HG03575 (cell line): ENCODE measurements around the gene EIF3K.

Experiments used
- ATAC-seq: cut with Tn5 transposase; IDR thresholded peaks from one replicate; pipeline ENCODE4 v1.9.1; 2021; ENCODE audit not compliant: unreplicated experiment, insufficient number of reproducible peaks, low FRiP score; ENCODE audit errors: extremely low read depth

Gene EIF3K

DNA sequence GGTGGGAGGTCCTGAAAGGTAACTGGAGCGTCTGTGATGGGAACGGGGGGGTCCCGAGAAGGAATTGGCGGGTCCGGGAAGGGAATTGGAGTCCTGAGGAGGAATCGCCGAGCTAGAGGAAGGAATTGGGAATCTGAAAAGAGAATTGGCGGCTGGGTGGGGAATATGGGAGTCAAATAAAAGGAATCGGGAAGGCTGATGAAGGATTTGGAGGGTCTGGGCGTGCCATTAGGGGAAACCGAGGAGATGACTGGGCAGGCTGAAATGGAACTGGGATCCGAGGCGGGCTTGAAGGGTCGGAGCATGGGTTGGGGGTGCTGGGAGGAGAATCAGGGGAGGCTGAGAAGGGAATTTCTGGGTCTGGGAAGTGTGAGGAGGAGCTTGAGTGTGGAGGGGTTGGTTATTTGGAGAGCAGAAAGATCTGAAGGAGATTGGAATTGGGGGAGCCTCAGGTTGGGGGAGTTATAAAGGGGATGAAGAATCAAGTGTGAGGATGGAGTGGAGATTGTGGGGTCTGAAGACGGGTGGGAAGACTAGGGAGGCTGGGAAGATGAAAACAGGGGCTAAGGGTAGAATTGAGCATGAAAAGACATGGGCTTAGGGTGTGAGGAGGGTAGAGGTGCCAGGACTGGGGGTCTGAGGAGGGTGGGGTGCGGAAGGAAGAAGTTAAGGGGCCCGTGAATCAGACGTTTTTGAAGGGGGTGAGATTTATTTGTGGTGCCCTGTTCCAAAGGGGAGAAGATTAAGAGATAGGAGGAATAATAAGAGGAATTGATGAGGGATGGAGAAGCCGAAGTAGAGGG, 29.2 kb downstream of the EIF3K start:
- no peak for ATAC-seq

DNA sequence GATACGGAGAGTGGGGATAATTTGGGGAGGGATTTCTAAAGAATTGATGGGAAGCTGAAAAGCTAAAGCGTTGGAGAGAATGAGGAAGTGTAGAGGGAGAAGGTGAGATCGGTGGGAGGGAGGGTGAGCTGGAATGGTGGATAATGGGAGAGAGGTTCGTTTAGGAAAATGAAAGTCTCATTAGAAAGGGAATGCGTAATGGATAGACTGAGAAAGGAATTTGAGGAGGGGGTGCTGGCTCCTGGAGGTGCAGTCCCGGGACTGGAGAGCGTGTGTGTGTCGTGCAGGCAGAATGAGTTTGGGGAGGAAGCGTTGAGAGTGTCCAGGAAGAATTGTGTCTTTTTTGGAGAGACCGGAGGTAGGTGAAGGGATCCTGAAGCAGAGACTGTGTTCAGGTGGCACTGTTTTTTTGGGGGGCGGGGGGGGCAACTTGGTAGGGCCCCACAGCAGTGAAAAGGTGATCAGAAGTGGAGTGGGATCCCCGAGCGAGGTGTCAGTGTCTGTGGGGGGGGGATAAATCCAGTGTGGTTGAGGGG, 29.8 kb downstream of the EIF3K start:
- no peak for ATAC-seq

DNA sequence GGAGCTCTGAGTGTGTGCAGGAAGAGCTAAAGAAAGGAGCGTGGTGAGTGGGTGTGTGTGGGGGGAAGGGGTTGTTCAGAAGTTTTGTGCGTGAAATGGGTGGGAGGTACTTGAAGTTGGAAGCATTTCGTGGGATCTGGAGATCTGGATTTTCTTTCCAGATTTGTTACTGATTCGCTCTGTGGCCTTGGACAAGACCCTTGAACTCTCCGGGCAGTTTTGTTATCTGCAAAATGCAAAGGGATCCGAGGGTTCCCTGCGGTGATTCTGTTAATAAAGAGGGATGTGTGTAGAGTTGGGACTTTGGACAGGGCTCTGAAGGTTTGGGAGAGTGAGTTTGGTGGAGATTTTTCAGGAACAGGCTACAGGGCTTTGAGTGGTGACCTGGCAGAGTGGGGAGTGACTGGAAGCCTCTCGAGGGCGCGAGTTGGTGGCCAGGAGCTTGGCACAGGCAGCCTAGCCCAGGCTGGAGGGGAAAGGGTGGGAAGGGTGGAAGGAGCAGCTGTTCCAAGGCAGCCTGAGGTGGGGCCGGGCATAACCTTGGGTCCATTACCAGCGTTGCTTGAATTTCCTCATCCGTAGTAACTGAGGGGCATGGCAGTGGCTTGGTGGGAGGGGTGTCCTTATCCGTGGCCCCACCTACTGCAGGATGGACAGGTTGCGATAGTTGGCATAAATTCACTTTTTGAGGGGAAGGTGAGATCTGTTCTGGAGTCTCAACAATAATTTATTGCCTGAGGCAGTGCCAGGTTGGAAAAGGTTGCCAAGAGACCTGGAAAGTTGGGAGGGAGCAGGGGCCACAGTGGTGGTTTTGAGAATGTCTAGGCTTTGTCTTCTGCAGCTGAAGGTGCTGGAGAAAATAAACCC, 30.6 kb downstream of the EIF3K start:
- ATAC-seq, result no peak

DNA sequence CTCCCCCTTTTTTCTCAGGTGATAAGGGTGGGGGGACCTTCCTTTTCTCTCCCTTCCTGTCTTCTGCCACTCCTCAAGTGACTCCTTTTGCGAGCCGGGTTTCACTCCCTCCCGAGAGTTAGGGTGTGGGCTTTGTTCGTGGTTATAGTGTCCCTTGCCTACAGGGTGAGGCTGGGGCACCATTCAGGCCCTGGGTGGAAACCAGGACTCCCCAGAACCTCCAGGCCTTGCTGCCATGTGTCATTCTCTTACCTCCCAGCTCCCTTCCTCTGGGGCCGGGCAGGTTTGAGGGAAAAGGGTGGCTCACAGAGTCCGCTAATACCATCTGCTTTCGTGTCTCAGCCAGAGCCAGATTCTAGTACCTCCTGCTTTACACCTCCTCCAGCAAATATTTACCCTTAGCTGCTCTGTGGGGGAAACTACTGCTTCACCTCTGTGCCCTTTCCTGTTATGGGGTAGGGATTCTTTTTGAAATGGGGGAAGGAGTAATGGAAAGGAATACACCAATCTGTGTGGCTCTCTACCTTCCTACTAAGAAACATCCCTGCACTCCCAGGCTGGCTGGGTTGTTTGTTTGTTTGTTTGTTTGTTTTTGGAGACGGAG, 31.3 kb downstream of the EIF3K start:
- no peak for ATAC-seq

DNA sequence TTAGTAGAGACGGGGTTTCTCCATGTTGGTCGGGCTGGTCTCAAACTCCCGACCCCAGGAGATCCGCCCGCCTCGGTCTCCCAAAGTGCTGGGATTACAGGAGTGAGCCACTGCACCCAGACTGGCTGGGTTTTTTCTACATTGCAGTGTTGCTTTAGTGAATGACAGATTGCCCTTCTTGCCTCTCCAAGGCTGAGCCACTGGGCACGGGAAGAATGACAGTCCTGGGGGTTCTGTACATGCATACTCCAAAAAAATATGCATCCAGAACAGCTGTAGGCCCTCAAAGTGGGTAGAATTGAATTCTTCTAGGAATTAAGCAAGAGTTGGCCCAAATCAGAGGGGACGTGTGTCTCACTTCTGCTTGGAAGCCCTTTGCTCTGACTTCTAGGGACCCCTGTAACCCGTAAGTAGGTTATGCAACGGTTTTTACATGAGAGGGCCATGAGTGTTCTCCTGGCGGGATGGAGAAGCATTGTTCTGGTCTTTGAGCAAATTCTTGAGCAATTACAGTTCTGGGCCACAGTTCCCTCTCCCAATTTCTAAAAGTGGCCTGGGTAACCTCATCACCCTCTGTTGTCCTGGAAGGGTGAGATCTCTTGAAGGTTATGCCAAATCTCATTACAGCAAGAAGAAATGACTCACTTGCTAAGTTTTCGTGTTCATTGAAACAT, 32.1 kb downstream of the EIF3K start:
- no peak for ATAC-seq

DNA sequence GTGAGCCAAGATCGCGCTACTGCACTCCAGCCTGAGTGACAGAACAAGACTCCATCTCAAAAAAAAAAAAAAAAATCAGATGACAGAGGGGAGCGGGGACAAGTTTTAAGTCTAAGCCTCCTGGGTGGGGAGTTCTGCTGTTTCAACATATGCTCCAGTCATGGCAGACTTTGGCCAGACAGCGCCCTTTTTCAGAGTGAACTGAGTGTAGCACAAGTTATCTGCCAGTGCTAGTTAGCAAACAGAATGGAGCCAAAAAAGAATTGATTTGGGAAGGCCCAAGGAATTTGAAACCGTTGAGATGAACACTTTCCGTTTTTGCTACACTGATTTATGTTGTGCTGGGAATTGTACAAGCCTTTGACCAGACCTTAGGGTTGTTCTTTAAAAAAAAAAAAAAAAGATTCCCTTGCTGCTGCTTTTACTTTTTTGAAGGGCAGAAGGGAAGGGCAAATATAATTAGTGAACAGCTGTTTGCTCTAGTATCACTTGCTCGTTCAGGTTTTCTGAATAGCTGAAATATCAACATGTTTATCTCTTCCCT, 34.1 kb downstream of the EIF3K start:
- ATAC-seq, result no peak

DNA sequence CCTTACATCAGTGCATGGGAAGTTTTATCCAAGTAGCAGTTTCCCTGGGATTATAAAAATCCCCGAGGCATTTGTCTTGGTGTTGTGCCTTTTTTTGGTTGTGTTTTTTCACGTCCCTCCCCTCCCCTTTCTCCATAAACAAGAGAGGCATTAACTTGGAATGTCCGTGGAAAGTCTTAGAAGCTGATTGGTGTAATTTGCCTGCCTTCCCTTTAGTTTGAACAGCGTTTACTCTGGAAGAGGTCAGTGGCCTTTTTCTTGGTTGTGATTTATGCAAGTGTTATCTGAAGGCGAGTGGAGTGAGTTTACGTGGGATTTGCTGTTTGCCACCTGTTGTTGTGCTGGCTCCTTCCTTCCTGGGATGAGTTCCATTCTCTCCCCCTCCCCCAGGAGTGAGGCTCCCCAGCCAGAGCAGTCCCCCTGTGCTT, 35.7 kb downstream of the EIF3K start:
- no peak for ATAC-seq

DNA sequence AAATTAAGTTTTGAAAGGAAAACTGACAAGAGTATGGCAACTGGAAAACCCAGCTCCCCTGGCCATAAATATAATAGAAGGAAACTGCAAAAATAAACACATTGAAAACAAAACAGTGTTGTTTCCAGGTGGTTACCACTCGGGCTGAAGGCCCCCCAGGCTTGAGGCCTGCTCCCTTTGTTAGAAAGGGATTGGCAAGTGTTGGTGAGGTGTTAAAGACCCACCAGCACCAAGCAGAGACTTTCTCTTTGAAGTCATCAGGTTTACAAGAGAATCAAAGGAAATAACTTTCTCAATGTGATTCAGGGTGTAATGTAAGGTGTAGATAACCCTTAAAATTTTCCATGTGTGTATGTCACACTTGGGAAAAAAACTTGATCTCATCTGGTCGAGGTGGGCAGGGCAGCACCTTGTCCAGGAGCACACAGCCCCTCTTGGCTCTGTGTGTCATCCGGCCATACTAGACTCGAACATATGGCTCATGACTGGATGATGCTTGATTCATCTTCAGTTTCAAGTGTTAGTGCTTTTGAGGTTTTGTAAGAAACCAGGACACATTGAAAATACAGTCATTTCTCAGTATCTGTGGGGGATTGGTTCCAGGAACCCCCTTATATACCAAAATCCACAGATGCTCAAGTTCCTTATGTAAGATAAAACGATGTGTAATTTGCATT, 36.3 kb downstream of the EIF3K start:
- ATAC-seq, result no peak

DNA sequence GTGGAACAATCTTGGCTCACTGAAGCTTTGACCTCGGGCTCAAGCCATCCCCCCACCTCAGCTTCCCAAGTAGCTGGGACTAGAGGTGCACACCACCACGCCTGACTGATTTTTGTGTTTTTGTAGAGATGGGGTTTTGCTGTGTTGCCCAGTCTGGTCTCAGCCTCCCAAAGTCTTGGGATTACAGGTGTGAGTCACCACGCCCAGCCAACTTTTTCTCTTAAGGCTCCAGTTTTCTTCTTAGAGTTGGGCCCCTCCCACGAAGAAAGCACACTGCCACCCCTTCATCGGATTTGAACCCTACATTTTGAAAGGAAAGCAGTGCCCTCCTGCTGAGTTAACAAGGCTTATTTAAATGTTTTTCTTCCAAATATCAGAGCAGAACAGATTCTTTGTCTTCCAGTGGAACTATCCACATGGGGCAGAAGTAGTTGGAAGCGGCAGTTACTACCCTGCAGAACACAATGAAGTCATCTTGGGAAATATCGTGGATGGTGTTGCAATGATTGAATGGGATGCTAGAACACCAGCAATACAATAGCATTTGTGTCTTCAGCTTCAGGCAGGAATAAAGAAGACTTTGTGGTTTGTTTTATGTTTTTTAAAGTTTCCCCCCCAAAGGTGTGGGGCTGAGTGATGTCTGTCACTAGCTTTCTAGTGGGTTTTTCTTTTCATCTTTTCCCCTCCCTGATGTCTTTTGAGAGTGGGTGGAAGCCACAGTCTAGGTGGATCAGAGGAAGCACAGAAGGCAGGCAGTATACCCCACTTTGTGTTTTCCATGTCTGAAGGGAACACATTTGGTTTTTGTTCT, 37.4 kb downstream of the EIF3K start:
- no peak for ATAC-seq

DNA sequence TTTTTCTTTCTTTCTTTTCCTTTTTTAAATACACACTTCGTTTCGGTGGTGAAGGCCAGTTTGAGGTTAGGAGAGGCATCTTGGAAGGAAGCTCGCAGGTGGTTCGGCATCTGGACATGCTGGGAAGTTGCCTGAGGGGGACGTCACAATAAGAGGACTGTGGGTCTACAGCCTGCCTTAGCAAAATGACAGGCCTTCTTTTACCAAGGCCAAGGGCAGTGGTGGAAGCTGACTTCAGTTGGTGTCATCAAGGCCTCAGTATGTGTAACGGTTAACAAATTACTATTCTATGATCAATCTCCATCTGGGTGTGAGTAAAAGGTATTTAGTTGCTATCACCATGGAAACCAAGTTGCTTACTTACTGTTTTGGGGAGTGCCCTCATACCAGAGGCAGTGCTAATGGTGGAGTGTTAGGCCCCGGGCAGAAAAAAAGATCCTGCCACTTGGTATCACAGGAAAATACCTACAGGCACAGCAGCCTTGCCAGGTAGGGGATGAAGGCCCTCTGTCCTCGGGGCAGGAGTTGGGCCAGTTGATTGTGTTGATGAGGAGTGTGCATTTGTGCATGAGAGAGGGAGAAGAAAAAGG, 38.7 kb downstream of the EIF3K start:
- no peak for ATAC-seq

DNA sequence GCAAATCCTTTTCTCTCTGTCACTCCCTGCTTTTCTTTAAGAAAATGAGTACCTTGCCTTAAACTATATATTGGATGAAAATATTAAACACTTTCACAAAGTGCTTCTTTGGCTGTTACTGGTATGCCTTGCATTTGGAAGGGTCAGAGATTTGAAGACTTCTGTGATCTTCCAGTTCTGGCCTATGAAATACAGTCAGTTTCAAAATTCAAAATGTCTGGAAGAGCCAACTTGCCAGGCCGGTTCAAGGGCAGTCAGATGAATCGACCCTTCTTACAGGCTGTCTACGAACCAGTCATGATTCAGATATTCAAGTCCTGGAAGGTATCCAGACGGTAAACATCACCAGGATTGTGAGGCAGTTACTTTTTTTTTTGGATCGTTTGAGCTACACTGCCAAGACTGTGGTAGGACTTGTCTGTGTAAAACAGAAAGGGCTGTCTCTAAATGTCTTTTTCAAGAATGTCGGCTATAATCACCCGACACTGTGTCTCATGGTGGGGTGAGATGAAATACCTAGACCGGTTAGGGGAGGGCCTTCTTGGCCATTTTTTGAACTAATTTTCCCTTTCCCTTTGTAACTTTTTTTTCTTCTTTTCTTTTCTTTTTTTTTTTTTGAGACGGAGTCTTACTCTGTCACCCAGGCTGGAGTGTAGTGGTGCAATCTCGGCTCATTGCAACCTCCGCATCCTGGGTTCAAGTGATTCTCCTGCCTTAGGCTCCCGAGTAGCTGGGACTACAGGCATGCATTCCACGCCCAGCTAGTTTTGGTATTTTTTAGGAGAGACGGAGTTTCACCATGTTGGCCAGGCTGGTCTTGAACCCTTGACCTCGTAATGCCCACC, 39.7 kb downstream of the EIF3K start:
- ATAC-seq, result no peak

DNA sequence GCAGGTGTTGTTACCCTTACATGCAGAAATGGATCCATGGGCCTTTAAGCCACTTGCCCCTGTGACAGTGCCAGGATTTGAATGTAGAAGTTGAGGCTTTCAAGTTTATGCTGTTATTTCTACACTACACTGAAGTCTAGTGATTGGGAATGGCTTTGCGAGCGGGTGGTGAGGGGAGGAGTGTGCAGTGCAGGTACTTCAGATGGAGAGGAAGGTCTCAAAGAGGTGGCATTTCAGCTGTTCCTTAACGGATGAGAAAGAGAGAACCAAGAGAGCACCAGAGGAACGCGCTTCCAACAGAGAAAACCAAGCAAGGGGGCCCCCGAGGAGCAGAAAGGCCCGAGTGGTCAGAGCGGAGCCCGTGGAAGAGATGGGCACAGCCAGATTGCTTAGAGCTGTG, 41.7 kb downstream of the EIF3K start:
- ATAC-seq, result no peak

DNA sequence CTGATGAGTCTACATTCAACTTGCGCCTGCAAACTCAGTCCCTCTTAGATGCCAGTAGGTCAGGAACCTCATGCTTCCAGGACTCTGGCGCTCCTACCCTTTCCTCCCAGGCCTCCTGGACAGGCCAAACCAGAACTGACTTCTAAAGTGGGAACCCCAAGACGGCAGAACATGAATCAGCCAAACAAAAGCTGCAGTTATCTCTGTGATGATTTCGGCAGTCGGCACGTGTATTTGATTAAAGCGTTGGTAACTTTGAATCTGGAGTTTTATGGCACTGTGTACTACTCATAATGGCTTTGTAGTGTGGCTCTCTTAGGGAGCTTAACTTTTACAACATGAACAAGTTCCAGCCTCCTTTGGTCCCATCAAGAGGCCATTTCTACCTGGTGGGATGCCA, 42.1 kb downstream of the EIF3K start:
- no peak for ATAC-seq

DNA sequence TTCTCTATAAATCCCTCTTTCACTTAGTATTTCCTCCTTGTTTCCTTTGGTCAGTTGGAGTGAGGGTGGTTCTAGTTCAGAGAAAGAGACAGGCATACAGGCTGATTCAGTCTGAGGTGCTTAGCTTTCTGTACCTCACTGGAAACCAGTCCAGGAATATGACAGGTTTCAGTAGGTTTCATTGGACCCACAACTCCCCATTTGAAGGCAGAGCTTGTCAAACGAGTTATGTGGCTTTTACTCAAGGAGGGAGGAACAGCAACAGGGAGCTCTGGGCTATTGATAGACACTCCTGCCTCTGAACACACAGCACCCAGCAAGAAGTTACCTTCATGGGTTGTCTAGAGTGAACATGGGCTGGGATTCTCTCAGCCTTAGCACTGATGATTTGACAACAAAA, 43.0 kb downstream of the EIF3K start:
- no peak for ATAC-seq

DNA sequence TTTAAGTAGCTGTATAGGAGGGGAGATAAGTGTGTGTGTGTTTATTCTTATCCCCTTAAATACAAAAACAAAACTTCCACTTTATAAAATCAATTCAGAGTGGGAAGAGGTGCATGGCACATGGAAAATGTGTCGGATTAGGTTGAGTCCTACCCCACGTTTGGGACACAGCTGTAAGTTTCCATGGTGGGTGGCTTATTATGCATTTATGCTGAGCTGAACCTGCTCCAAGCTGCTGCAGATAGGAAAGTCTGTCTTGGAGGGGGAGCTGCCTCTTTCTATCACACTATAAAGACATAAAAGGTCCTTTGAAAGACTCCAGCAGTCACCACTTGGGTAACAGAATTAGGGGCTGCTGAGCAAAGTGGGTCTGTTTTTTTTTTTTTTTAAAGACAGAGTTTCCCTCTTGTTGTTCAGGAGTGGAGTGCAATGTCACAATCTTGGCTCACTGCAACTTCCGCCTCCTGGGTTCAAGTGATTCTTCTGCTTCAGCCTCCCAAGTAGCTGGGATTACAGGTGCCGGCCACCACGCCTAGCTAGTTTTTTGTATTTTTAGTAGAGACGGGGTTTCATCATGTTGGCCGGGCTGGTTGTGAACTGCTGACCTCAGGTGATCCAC, 43.7 kb downstream of the EIF3K start:
- no peak for ATAC-seq

DNA sequence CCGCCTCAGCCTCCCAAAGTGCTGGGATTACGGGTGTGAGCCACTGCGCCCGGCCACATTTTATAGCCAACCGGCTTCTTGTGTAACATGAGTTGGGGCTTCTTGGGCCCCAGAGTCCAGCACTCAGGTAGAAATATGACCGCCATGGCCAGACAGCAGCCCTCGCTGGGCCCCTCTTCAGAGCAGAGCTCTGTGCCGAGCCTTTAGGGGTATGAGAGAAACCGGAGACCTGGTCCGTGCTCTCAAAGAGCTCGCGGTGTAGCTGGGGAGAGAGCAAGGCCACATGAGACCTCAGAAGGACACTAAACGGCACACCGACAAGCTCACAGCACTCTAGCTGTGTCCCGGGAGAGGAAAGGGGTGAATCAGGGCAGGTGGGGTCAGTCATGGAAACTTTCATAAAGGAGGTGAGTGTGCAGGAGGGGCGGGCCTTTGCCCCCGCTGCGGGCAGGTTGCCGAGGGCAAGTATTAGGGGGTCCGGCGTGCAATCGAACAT, 44.2 kb downstream of the EIF3K start:
- ATAC-seq, result no peak
